NK-92 (cell line): Measurements from ENCODE around the gene CCDC171.

Experiments used
- DNase-seq: peaks from one replicate; lab custom pipeline; 2025; ENCODE audit not compliant: unreplicated experiment; lab: John Stamatoyannopoulos, UW

The CCDC171 gene

DNA sequence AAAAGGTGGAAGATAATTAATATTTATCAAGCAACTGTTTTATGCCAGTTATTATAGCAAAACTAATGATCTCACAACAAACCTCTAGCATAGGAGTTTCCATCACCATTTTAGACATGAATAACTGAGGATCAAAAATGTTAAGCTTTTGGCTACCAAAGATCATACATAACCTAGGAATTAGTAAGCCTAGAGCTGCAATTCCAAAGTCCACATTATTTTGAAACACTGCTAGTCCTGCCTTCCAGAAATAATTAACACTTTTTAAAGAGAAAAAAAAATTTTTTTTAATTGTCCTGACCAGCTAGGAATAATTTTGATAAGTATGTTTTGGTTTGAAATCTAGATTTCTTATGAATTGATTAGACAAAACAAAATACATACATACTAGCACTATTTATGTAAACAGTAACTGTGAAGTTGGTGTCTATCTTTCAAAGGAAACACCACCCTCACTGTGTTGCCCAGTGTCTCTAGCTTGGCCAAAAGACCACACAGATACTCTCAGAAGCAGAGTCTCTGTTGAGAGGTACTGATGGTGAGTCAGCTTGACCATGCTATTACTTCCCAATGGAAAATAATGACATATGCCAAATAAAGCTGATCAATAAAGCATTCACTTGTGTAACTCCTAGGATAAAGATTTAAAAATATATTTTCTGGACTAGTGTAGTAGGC is 422.4 kb downstream of the CCDC171 start:
- DNase-seq: no peak

DNA sequence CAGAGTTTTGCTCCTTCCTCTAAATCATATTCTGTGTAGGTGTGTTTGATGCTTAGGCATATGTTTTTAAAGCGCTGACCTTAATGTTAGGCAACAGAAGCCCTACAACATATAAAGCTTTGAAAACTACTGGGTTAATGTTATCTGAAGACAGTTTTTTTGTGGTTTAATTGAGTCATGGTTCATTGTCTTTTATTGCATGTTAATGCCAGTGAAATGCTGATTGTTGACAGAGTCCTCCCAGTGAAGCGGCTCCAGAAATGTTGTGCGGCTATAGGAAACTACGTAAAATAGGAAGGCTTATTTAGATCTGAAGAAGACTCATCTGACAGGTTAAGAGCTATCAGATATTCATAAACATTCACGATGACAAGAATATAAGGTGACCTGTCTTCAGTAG is 424.6 kb downstream of the CCDC171 start:
- no peak for DNase-seq

DNA sequence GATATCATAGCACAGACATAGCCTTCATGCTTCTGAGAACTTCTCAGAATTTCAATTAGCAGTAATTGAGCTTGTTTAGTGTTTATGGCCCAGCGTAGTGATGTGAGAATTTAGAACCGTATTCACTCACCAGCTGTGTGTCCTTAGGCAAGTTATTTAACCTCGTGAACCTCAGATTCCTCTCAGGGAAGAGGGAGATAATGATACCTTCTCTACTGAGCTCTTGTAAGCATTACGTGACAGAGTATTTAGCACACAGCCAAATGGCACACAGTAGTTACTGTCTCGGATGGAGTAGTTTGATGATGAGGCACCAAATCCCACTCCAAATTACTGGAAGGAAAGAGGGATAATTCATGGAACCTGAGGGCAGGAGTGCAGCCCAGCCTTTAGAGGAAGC is 429.3 kb downstream of the CCDC171 start:
- no peak for DNase-seq

- no peak for DNase-seq
Observed at GRCh38 chr9:15999422-16000339, 446.8 kb downstream of the CCDC171 start.

- no peak for DNase-seq
Observed at GRCh38 chr9:16000811-16001210, 448.0 kb downstream of the CCDC171 start.

GRCh38 chr9:16001856-16002255 is 449.0 kb downstream of the CCDC171 start:
- no peak for DNase-seq

GRCh38 chr9:16002816-16003215 is 450.0 kb downstream of the CCDC171 start:
- no peak for DNase-seq

- no peak for DNase-seq
Observed at GRCh38 chr9:16003785-16004184, 450.9 kb downstream of the CCDC171 start.

DNA sequence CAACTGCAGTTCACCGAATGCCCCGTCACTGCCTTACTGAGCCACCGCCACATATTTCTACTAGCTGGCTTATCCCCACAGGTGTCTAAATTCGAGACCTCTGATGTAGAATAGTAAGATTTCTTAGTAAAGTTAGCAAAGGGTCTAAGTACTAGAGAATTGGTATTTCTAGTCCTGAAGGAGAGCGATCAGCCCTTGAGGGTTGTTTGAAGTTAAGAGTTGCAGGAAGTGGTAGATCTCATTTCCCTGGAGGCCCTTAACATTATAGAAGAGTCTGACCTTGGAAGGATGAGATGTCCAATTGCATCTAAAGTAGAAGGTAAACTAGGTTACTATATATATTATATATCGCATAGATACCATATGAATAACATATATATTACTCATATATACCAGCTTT is 451.8 kb downstream of the CCDC171 start:
- DNase-seq: no peak

- DNase-seq: no peak
Observed at GRCh38 chr9:16010221-16010620, 457.4 kb downstream of the CCDC171 start.

- no peak for DNase-seq
Observed at GRCh38 chr9:16012621-16013020, 459.8 kb downstream of the CCDC171 start.

DNA sequence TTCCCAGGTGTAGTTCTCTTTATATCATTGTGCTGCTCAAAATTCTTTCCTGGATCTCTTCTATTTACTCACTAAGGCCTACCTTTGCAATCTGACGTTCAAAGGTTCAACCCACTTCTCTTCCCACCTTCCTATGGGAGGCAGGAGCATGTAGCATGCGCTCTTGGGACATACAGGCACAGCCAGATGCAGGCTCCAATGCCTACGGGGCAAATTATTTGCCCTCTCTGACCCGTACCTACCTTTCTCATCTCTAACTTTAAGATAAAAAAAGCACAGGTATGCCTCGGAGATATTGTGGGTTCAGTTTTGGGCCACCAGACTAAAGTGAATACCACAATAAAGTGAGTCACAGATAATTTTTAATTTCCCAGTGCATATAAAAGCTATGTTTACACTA is 460.5 kb downstream of the CCDC171 start:
- no peak for DNase-seq

GRCh38 chr9:16013826-16014225 is 461.0 kb downstream of the CCDC171 start:
- DNase-seq: no peak

DNA sequence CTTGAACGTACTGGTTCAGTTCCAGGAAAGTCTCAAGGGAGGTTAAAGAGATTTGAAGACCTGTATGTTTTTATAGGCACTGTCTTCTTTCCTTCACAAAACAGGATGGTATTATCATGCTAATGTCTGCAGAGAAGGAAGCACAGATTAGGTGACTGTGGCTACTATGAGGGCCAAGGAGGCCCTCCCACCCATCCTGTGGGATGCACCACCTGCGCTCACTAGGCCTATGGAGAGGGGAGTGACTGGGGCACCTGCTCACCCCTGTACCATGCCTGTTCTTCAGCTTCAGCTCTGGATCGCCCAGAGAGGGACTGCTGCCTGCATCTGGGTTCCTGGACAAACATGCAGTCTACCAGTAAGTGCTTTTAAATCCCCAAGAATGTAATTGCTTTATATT is 469.4 kb downstream of the CCDC171 start:
- DNase-seq: no peak

- no peak for DNase-seq
Observed at GRCh38 chr9:16023446-16023845, 470.6 kb downstream of the CCDC171 start.
